NCI-H187 treated with DMSO at 0.1 percent for 48 hours (cell line): ENCODE results near the gene CTTN.

Experiments
- DNase-seq: peaks from one replicate; lab custom pipeline; 2025; lab: John Stamatoyannopoulos, UW

The CTTN gene

GRCh38 chr11:70397983-70398833 is at the start of gene CTTN:
TSS of gene CTTN (plus strand) at chr11:70398529. CDS start at chr11:70407298, 8,769 bp downstream.
- peak; percentile 6 for DNase-seq

- no peak for DNase-seq
Observed at GRCh38 chr11:70348608-70349007, 49.7 kb upstream of the CTTN start.

- no peak for DNase-seq
Observed at GRCh38 chr11:70351646-70352045, 46.7 kb upstream of the CTTN start.

- no peak for DNase-seq
Observed at GRCh38 chr11:70352100-70352499, 46.2 kb upstream of the CTTN start.

DNA sequence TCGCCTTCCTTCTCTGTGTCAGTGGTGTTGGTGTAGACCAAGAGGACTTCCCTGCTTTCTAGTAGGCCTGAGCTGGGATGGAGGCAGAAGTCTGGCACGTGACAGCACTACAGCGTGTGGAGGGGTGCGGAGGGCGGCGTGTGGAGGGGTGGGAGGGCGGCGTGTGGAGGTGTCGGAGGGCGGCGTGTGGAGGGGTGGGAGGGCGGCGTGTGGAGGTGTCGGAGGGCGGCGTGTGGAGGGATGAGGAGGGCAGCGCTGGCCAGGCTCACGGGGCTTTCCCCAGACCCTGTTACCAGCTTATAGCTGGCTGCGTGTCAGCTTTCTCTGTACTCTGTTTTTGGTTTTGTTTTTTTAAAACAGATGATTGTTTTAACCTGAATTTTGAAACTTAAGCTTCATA is 45.7 kb upstream of the CTTN start:
- no peak for DNase-seq

GRCh38 chr11:70353329-70353728 is 45.0 kb upstream of the CTTN start:
- no peak for DNase-seq

DNA sequence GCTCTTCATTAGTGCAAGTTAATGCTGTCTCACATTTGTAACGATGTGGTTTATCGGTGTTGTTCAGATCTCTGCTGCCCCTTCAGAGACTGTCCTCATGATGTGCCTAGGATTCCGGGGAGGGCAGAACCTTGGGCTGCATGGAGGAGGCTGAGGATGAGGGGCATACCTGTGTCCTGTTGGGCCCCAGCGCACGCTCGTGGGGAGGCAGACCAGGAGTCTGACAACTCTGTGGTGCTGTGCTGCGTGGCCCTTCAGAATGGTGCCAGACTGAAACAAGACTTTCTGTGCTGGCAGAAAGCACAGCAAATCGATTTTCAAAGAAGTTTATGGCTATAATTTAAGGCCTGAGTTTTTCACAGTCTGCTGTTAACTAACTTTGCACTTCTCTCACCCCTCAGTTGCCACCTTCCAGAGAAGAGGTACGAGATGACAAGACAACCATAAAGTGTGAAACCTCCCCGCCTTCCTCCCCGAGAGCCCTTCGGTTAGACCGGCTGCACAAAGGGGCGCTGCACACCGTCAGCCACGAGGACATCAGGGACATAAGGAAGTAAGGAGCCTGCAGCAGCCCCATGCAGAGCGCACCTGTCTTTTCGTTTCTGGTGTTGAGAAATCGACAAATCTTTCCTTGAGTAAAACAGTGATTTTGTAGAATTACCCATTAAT is 44.3 kb upstream of the CTTN start:
- DNase-seq, result no peak

GRCh38 chr11:70354629-70355028 is 43.7 kb upstream of the CTTN start:
- DNase-seq, result no peak

- DNase-seq, result no peak
Observed at GRCh38 chr11:70358753-70359152, 39.6 kb upstream of the CTTN start.

DNA sequence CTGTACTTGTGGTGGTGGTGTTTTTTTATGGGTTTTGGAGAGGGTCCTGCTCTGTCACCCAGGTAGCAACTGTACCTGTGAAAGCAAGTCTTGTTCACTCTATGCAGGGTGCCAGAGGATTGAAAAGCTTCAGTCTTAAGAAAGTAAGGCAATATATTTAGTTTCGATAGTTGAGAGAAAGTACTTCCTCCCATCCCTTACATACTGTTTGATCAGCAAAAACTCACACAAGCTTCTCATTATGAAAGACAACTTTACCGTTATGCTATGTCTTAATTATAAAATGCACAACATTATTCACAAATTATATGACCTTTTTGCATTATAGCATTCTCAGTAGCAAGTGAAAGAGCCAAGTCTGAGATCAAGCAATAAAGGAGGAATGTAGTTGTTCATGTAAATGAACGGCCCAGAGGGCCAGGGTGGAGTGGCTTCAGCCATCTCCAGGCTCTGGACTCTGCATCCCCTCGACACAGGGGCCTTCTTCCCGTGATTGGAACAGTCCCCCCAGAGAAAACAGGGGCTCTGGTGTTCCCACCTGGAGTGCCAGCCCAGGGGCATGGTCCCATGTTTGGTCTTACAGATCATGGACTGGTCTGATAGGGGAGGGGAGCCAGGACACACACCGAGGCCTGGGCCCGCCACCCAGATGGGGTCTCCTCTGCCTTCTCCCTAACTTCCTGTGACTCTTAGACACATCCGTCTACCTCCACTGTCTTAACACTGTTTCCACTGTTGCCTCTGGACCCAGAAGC is 38.7 kb upstream of the CTTN start:
- DNase-seq, result no peak

DNA sequence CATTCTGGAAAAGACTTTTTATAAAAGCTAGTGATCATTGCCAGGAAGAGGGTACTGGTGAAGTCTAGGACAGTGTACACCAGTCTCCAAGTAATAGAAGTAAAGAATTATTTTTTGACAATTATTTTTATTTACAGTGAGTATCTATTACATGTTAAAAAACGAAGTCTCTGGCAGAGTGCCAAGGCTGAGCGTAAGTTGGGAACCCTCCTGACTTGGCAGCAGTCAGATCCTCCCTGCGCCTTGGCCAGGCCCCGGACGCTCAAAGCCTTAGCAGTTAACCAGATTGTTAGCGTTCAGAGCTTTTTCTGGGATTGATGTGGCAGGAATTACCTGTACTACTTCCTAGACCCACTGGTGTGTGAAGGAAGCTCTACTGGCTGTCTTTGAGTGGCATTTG is 38.1 kb upstream of the CTTN start:
- DNase-seq, result no peak

DNA sequence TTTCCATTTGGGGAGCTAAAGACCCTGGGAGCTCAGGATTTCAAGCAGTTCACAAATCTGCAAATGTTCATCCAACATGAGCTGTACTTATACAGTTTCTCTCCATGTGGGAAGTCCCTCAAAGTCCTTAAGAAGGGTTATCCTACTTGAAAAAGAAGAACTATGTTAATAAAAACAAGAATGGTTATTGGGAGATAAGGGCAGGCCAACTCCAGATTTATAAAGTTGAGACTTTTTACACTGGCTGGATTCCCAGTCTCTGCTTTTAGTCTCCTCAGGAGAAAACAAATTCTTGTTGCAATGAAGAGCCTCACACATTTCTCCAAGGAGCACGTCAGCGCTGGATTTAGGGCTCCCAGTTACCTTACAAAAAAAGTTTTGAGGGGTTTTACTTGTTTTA is 34.2 kb upstream of the CTTN start:
- DNase-seq, result no peak

GRCh38 chr11:70364745-70365543 is 33.4 kb upstream of the CTTN start:
- no peak for DNase-seq

DNA sequence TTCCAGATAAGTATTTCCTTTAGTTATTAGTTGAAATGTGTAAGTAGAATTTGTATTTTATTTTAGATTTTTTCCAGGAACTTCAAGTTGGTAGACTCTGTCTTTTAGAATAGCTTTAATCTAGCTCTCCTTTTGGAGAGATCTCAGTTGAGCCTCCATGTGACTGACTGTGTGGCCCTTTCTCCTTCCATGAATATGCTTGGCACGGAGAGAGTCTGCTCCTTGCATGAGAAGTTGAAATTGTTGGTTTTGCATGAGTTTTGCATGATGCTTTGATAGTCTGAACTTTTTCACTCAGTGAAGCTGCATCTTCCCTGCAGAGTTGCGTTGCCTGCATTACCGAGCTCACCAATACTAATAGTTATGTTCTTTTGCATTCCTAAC is 32.8 kb upstream of the CTTN start:
- DNase-seq, result no peak

- DNase-seq, result no peak
Observed at GRCh38 chr11:70367071-70367470, 31.3 kb upstream of the CTTN start.

- DNase-seq, result no peak
Observed at GRCh38 chr11:70368961-70369360, 29.4 kb upstream of the CTTN start.

DNA sequence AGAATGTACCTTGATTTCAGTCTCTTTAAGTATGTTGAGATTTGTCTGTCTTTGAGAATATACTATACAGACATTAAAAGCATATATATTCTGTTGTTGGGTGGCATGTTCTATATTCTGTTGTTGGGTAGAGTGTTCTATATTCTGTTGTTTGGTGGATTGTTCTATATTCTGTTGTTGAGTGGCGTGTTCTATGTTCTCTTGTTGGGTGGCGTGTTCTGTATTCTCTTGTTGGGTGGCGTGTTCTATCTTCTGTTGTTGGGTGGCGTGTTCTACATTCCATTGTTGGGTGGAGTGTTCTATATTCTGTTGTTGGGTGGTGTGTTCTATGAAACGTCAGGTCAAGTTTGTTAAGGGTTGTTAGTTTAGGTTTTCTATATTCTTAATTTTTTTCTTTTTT is 27.1 kb upstream of the CTTN start:
- no peak for DNase-seq

- no peak for DNase-seq
Observed at GRCh38 chr11:70372076-70372475, 26.3 kb upstream of the CTTN start.

- no peak for DNase-seq
Observed at GRCh38 chr11:70376621-70377020, 21.7 kb upstream of the CTTN start.

- DNase-seq, result no peak
Observed at GRCh38 chr11:70377645-70378044, 20.7 kb upstream of the CTTN start.

DNA sequence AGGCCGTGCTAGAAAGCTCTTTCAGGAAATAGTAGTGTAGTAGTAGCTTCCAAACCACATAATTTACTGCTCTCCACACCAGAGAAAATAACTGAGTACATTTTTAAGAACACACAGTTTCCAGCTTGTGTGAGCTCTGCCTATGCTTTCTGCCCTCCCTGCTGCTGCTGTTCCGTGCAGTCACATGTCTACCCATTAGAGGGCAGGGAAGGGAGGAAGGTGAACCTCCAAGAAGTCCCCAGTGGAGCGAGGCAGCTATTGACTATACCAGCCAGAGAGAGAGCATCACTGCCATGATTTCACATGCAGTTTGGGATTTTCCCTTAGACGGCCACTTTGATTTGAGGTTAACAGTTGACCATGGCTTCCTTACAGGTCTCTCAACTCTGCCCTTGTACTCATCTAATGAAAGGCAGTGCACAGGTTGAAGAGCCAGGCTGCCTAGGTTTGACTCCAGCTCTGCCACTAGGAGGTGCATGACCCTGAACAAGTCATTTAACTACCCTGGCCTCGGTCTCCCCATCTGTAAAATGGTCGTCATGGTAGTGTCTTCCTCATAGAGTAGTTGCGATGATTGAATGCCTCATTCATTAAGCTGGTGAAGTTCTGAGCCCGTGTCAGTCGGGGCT is 19.7 kb upstream of the CTTN start:
- no peak for DNase-seq

- no peak for DNase-seq
Observed at GRCh38 chr11:70381350-70381749, 17.0 kb upstream of the CTTN start.
